ENCODE data around the gene DYNLT5. TPM values are rescaled to one million over a fixed set of nuclear protein-coding genes. Genes with fewer than 3 reads are reported as not detected.
"Not testable (repeated sequence)": the region's sequence is repeated elsewhere in the genome, so short reads cannot be mapped to it uniquely, and the experiment has no call there.

Gene DYNLT5
- total RNA-seq, 3 donors from 2014 or later (not counting 1 experiment from before 2014, with no cell fraction given), result 0.35 TPM; not detected in 2

DNA sequence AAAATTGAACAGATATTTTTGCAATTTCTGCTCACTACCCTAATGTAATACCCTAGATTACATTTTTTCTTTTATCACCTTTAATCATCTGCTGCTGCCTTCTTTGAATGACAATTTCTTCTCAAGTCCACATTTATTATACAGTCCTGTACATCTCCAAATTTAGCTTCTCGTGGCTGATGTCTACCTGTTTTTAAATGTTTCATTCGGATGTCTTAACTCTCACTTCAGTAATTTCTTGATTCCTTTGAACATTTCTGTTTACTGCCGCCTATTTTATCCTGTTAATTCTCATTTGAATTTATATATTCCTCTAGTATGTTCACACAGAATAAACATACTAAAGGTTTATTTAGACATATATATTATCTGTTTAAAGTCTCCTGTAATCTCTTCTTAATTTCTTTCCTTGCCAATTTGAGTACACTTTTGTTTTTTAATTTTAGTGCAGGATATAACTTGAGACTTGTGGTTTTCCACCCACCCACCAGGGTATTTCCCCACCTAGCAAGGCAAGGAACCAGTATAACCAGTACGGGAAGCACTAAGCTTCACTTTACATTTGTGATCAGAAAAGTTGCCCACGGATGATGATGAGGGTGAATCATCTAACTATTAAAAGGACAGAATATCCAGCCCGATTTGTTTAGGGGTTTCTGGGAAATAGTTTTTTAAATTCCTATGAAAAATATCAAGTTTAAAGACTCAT is 36.1 kb downstream of the DYNLT5 start:
- H3K4me1 ChIP-seq (ENCODE audit: control insufficient read depth, insufficient read depth, low read length), result no peaks in the 10 kb centered on the region
- no peaks in the 10 kb centered on the region for H3K27me3 ChIP-seq (ENCODE audit: control insufficient read depth, insufficient read depth, low read length)
- H3K27ac Mint-ChIP-seq, result no peak overlapping the region
- no peaks in the 10 kb centered on the region for H3K36me3 ChIP-seq (ENCODE audit: control insufficient read depth, insufficient read depth, low read length)
- TF ChIP-seq CTCF (IDR thresholded peaks at IDR 0.05), result no peak
- H3K4me3 ChIP-seq (ENCODE audit: low read length), result no peak overlapping the region
- WGBS (ENCODE audit: insufficient coverage), result 6% methylated on average over 4 of the region's 6 CpGs
- ATAC-seq, result peak in 1 of 3 donors; percentile 71
- no peaks in the 10 kb centered on the region for H3K36me3 Mint-ChIP-seq
- H3K27ac ChIP-seq (ENCODE audit: low read length), result no peak overlapping the region
- no peak overlapping the region for H3K4me3 Mint-ChIP-seq
- no peaks in the 10 kb centered on the region for H3K9me3 ChIP-seq (ENCODE audit: control insufficient read depth, insufficient read depth, low read length)
- DNase-seq, result peak in 1 of 2 donors; percentile 72
- intact Hi-C loops (cut with micrococcal nuclease), result no loop called here
- no peaks in the 10 kb centered on the region for H3K9me3 Mint-ChIP-seq
- H3K27me3 Mint-ChIP-seq (ENCODE audit: low read depth in 2 of 2), result peaks cover 0 to 2% of the 10 kb centered on the region in 2 donors
- H3K4me1 Mint-ChIP-seq, result peaks cover 8 to 10% of the 10 kb centered on the region in 2 donors

GRCh38 chr1:66791621-66792610 is 39.7 kb downstream of the DYNLT5 start:
- no peak overlapping the region for H3K4me3 Mint-ChIP-seq
- intact Hi-C loops (cut with micrococcal nuclease), result no loop called here
- peaks cover 8 to 10% of the 10 kb centered on the region in 2 donors for H3K4me1 Mint-ChIP-seq
- Histone ChIP-seq H3K27me3 (ENCODE audit: control insufficient read depth, insufficient read depth, low read length) (no peaks in the 10 kb centered on the region), H3K9me3 (ENCODE audit: control insufficient read depth, insufficient read depth, low read length) (no peaks in the 10 kb centered on the region), H3K27ac (ENCODE audit: low read length) (no peak overlapping the region), H3K36me3 (ENCODE audit: control insufficient read depth, insufficient read depth, low read length) (no peaks in the 10 kb centered on the region), H3K4me1 (ENCODE audit: control insufficient read depth, insufficient read depth, low read length) (no peaks in the 10 kb centered on the region), H3K4me3 (ENCODE audit: low read length) (no peak overlapping the region)
- H3K27me3 Mint-ChIP-seq (ENCODE audit: low read depth in 2 of 2), result peaks cover 0 to 2% of the 10 kb centered on the region in 2 donors
- no peak for TF ChIP-seq CTCF (IDR thresholded peaks at IDR 0.05)
- H3K27ac Mint-ChIP-seq, result no peak overlapping the region
- WGBS (ENCODE audit: insufficient coverage), result no CpG with 5 or more reads among the region's 5 CpGs
- H3K36me3 Mint-ChIP-seq, result no peaks in the 10 kb centered on the region
- ATAC-seq, result no peak
- no peak for DNase-seq
- no peaks in the 10 kb centered on the region for H3K9me3 Mint-ChIP-seq

DNA sequence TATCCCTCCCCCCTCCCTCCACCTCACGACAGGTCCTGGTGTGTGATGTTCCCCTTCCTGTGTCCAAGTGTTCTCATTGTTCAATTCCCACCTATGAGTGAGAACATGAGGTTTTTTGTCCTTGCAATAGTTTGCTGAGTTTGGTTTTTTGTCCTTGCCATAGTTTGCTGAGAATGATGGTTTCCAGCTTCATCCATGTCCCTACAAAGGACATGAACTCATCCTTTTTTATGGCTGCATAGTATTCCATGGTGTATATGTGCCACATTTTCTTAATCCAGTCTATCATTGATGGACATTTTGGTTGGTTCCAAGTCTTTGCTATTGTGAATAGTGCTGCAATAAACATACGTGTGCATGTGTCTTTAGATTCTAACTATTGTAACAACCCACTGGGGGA is 43.6 kb downstream of the DYNLT5 start:
- DNase-seq; H3K4me1 Mint-ChIP-seq; H3K27ac ChIP-seq (ENCODE audit: low read length); H3K9me3 Mint-ChIP-seq; ATAC-seq; H3K27me3 ChIP-seq (ENCODE audit: control insufficient read depth, insufficient read depth, low read length); H3K27ac Mint-ChIP-seq; H3K4me1 ChIP-seq (ENCODE audit: control insufficient read depth, insufficient read depth, low read length); intact Hi-C loops (cut with micrococcal nuclease); H3K36me3 Mint-ChIP-seq; H3K36me3 ChIP-seq (ENCODE audit: control insufficient read depth, insufficient read depth, low read length); H3K4me3 Mint-ChIP-seq; H3K9me3 ChIP-seq (ENCODE audit: control insufficient read depth, insufficient read depth, low read length); H3K4me3 ChIP-seq (ENCODE audit: low read length): not testable (repeated sequence)
- peaks cover 2 to 12% of the 10 kb centered on the region in 2 donors for H3K27me3 Mint-ChIP-seq (ENCODE audit: low read depth in 2 of 2)
- 100% methylated on average over 1 of the region's 2 CpGs for WGBS (ENCODE audit: insufficient coverage)

DNA sequence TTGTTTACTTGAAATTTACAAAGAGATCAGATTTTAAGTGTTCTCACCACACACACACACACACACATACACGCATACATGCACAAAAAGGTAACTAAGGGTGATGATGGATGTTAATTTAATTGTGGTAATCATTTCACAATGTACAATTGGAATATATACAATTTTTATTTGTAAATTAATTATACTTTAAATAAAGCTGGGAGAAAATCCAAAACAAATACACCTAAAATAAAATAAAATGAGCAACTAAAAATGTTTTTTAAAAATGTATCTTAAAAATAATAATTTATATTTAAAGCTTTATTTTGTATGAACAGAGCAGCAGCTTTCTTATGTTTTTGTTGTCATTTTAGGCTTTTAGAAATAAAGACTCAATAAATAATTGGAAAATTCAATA is 57.0 kb downstream of the DYNLT5 start:
- no peaks in the 10 kb centered on the region for H3K27me3 ChIP-seq (ENCODE audit: control insufficient read depth, insufficient read depth, low read length)
- H3K4me3 ChIP-seq (ENCODE audit: low read length), result no peak overlapping the region
- Mint-ChIP-seq H3K27ac (no peak overlapping the region), H3K4me3 (no peak overlapping the region), H3K9me3 (no peaks in the 10 kb centered on the region), H3K36me3 (no peaks in the 10 kb centered on the region), H3K4me1 (no peaks in the 10 kb centered on the region), H3K27me3 (ENCODE audit: low read depth in 2 of 2) (peaks cover 11 to 14% of the 10 kb centered on the region in 2 donors)
- intact Hi-C loops (cut with micrococcal nuclease), result no loop called here
- no CpG with 5 or more reads among the region's 1 CpG for WGBS (ENCODE audit: insufficient coverage)
- H3K27ac ChIP-seq (ENCODE audit: low read length), result no peak overlapping the region
- H3K36me3 ChIP-seq (ENCODE audit: control insufficient read depth, insufficient read depth, low read length), result no peaks in the 10 kb centered on the region
- H3K4me1 ChIP-seq (ENCODE audit: control insufficient read depth, insufficient read depth, low read length), result no peaks in the 10 kb centered on the region
- TF ChIP-seq CTCF (IDR thresholded peaks at IDR 0.05), result no peak
- H3K9me3 ChIP-seq (ENCODE audit: control insufficient read depth, insufficient read depth, low read length), result no peaks in the 10 kb centered on the region
- DNase-seq, result no peak
- ATAC-seq, result no peak
